ENCODE results near the gene FBXL17. TPM values are rescaled to one million over a fixed set of nuclear protein-coding genes. Genes with fewer than 3 reads are reported as not detected.
A peak's percentile ranks its signal among the peaks of the same experiment; 100 is the strongest.

The FBXL17 gene
- total and polyA plus RNA-seq, 9 of the 15 experiments (the other 6 are each of a cell fraction or from before 2014, with no cell fraction given), result 0.32 to 5.4 (median 1.8) TPM

DNA sequence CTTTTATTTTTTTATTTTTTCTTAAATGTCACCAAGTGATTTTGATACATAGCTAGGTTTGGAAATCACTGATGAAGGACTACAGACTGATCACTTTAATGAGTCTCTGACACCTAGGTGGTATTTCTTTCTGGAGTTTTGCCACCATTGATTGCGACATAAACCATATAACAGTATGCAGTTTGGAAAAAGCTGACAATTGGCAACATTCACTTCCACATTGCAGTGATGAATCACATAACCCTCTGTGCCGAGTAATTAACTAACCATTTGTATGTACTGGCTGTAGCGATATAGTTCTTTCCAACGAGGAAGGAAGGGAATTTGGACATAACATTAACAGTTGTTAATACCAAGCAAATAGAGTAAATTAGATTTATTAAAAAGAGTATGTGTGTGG, 488.3 kb downstream of the FBXL17 start (continued):
- TF ChIP-seq NR4A1 (CRISPR knock-in tag; IDR thresholded peaks at IDR 0.05) (no peak), NR4A1 (tag; IDR thresholded peaks at IDR 0.05) (no peak), EP300 (IDR thresholded peaks at IDR 0.05; ENCODE audit: low read length) (no peak), CEBPB (tag; IDR thresholded peaks at IDR 0.05) (0 out of 2 replicates have a peak, but pooled peaks have one; percentile 32)

DNA sequence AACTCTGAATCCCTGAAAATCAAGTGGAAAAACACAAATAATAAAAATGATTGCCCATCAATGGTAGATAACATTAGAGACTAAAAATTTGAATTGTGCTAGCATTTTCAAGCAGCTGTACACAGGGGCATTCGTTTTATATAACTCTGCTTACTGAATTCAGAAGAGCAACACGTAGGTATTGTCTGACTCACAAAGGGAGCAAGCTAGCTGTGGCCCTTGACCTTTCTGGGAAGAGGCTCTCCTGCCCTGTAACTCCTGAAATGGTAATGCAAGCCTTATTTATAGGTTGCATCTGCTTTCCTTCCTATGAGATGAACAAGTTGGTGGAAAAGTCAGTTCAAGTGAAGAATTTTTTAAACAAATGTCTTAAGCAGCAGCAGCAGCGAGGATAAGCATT, 492.5 kb downstream of the FBXL17 start:
- in situ Hi-C loops (cut with MboI) (no loop called here), intact Hi-C loops (cut with micrococcal nuclease) (no loop called here)
- no peak for DNase-seq (ENCODE audit: extremely low read depth in 1 of 4, low spot score in 3 of 4)
- Histone ChIP-seq H3K9me1 (ENCODE audit: control insufficient read depth, insufficient read depth, low read length) (no peaks in the 10 kb centered on the region), H3K4me3 (no peak overlapping the region), H3K36me3 (ENCODE audit: control insufficient read depth, insufficient read depth, low read length) (no peaks in the 10 kb centered on the region), H3K4me2 (ENCODE audit: insufficient read depth, low read length) (no peak overlapping the region), H3K27me3 (ENCODE audit: control insufficient read depth in 2 of 2, insufficient read depth in 2 of 2, low read length in 2 of 2) (no peaks in the 10 kb centered on the region), H3K9ac (ENCODE audit: insufficient read depth in 1 of 2, low read depth in 2 of 2, low read length in 2 of 2) (no peak overlapping the region), H3K27ac (ENCODE audit: extremely low read depth, low read depth, low read length) (no peak overlapping the region), H4K20me1 (replicated peaks; ENCODE audit: control insufficient read depth, insufficient read depth, low read length) (no peaks in the 10 kb centered on the region), H3K4me1 (replicated peaks in 1 of 2; ENCODE audit: control insufficient read depth in 2 of 2, insufficient read depth in 2 of 2, low read length in 2 of 2) (no peaks in the 10 kb centered on the region), H3K9me3 (replicated peaks; ENCODE audit: control insufficient read depth, insufficient read depth, low read depth, low read length) (no peaks in the 10 kb centered on the region), H2AFZ (ENCODE audit: low read depth, low read length) (no peak overlapping the region), H3K79me2 (ENCODE audit: control insufficient read depth, insufficient read depth, low read length) (no peaks in the 10 kb centered on the region)
- BruUV-seq (replicated peaks), result no TSS peak
- ChIA-PET POLR2A (no interaction called here), CTCF (ENCODE audit: low intra/inter-chr PET ratio) (no interaction called here)
- ATAC-seq, result no peak
- no peak for FAIRE-seq
- WGBS (ENCODE audit: insufficient coverage, low coverage, missing lambda C conversion rate), result 0% methylated on average over 3 of the region's 3 CpGs
- TF ChIP-seq, protein P1, sequence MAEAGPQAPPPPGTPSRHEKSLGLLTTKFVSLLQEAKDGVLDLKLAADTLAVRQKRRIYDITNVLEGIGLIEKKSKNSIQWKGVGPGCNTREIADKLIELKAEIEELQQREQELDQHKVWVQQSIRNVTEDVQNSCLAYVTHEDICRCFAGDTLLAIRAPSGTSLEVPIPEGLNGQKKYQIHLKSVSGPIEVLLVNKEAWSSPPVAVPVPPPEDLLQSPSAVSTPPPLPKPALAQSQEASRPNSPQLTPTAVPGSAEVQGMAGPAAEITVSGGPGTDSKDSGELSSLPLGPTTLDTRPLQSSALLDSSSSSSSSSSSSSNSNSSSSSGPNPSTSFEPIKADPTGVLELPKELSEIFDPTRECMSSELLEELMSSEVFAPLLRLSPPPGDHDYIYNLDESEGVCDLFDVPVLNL (CRISPR knock-in tag; IDR thresholded peaks at IDR 0.05; ENCODE audit: low read depth), result no peak
- TF ChIP-seq ZNF143 (CRISPR knock-in tag; IDR thresholded peaks at IDR 0.05), result no peak
- TF ChIP-seq, protein P2, sequence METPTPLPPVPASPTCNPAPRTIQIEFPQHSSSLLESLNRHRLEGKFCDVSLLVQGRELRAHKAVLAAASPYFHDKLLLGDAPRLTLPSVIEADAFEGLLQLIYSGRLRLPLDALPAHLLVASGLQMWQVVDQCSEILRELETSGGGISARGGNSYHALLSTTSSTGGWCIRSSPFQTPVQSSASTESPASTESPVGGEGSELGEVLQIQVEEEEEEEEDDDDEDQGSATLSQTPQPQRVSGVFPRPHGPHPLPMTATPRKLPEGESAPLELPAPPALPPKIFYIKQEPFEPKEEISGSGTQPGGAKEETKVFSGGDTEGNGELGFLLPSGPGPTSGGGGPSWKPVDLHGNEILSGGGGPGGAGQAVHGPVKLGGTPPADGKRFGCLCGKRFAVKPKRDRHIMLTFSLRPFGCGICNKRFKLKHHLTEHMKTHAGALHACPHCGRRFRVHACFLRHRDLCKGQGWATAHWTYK (CRISPR knock-in tag; IDR thresholded peaks at IDR 0.05), result no peak
- no peak for TF ChIP-seq ZNF121 (CRISPR knock-in tag; conservative IDR thresholded peaks at IDR 0.05)
- TF ChIP-seq MCM2 (IDR thresholded peaks at IDR 0.05; ENCODE audit: low read depth), result no peak
- no peak for TF ChIP-seq TGIF2 (CRISPR knock-in tag; IDR thresholded peaks at IDR 0.05)
- TF ChIP-seq, protein P3, sequence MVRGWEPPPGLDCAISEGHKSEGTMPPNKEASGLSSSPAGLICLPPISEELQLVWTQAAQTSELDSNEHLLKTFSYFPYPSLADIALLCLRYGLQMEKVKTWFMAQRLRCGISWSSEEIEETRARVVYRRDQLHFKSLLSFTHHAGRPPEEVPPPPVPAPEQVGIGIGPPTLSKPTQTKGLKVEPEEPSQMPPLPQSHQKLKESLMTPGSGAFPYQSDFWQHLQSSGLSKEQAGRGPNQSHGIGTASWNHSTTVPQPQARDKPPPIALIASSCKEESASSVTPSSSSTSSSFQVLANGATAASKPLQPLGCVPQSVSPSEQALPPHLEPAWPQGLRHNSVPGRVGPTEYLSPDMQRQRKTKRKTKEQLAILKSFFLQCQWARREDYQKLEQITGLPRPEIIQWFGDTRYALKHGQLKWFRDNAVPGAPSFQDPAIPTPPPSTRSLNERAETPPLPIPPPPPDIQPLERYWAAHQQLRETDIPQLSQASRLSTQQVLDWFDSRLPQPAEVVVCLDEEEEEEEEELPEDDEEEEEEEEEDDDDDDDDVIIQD (CRISPR knock-in tag; IDR thresholded peaks at IDR 0.05), result no peak
- TF ChIP-seq THRA (IDR thresholded peaks at IDR 0.05), result no peak
- no peak for TF ChIP-seq NCOR1 (IDR thresholded peaks at IDR 0.05)
- TF ChIP-seq MCM3 (IDR thresholded peaks at IDR 0.05), result no peak
- TF ChIP-seq ZNF57 (CRISPR knock-in tag; IDR thresholded peaks at IDR 0.05), result no peak
- no peak for TF ChIP-seq PHF8 (IDR thresholded peaks at IDR 0.05; ENCODE audit: borderline replicate concordance, low read length)
- TF ChIP-seq JUN (IDR thresholded peaks at IDR 0.05; ENCODE audit: borderline replicate concordance, low read depth, low read length), result no peak
- TF ChIP-seq JUN (CRISPR knock-in tag; IDR thresholded peaks at IDR 0.05; ENCODE audit: borderline replicate concordance), result no peak

Data from K562 (cell line).